ENCODE data around the gene VPS72. TPM values are rescaled to one million over a fixed set of nuclear protein-coding genes. Genes with fewer than 3 reads are reported as not detected.

Gene VPS72
- total and polyA plus RNA-seq, 10 of the 15 experiments (the other 5 are each of a cell fraction or from before 2014, with no cell fraction given) = 6.7 to 77.8 (median 58.1) TPM

DNA sequence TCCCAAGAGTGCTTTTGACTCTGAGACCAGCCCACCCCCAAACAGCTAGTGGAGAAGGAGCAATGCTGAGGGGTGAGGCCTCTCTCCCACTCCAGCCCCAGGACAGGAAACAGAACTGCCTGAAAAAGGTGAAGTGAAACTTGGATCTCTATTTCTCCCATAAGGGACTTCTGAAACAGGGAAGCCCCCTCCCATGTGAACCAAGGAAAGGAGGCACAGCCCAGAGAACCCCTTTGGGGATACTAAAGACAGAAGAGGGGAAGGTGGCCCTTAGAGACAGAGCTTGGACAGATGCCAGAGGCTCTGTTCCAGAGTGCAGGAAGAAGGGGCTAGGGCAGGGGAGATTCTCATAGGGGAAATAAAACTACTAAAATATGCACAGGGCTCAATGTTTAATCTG is 30.6 kb downstream of the VPS72 start (continued):
- TF ChIP-seq, protein P1, sequence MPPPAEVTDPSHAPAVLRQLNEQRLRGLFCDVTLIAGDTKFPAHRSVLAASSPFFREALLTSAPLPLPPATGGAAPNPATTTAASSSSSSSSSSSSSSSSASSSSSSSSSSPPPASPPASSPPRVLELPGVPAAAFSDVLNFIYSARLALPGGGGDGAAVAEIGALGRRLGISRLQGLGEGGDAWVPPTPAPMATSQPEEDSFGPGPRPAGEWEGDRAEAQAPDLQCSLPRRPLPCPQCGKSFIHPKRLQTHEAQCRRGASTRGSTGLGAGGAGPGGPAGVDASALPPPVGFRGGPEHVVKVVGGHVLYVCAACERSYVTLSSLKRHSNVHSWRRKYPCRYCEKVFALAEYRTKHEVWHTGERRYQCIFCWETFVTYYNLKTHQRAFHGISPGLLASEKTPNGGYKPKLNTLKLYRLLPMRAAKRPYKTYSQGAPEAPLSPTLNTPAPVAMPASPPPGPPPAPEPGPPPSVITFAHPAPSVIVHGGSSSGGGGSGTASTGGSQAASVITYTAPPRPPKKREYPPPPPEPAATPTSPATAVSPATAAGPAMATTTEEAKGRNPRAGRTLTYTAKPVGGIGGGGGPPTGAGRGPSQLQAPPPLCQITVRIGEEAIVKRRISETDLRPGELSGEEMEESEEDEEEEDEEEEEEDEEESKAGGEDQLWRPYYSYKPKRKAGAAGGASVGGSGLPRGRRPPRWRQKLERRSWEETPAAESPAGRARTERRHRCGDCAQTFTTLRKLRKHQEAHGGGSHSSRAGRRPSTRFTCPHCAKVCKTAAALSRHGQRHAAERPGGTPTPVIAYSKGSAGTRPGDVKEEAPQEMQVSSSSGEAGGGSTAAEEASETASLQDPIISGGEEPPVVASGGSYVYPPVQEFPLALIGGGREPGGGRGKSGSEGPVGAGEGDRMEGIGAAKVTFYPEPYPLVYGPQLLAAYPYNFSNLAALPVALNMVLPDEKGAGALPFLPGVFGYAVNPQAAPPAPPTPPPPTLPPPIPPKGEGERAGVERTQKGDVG (CRISPR knock-in tag; IDR thresholded peaks at IDR 0.05) = no peak
- TF ChIP-seq, protein P2, sequence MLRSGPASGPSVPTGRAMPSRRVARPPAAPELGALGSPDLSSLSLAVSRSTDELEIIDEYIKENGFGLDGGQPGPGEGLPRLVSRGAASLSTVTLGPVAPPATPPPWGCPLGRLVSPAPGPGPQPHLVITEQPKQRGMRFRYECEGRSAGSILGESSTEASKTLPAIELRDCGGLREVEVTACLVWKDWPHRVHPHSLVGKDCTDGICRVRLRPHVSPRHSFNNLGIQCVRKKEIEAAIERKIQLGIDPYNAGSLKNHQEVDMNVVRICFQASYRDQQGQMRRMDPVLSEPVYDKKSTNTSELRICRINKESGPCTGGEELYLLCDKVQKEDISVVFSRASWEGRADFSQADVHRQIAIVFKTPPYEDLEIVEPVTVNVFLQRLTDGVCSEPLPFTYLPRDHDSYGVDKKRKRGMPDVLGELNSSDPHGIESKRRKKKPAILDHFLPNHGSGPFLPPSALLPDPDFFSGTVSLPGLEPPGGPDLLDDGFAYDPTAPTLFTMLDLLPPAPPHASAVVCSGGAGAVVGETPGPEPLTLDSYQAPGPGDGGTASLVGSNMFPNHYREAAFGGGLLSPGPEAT (IDR thresholded peaks at IDR 0.05; ENCODE audit: low read depth) = peak; percentile 58; the same call in 1 of the 2 replicates
- TF ChIP-seq CEBPB (IDR thresholded peaks at IDR 0.05; ENCODE audit: borderline replicate concordance in 1 of 2, low read depth in 2 of 2, low read length in 2 of 2) = no peak
- no peak for TF ChIP-seq PAX8 (IDR thresholded peaks at IDR 0.05)
- TF ChIP-seq DPF2 (IDR thresholded peaks at IDR 0.05) = no peak
- no peak for TF ChIP-seq EZH2 (IDR thresholded peaks at IDR 0.05; ENCODE audit: borderline replicate concordance, control insufficient read depth, low read depth, low read length)
- TF ChIP-seq ZNF622 (IDR thresholded peaks at IDR 0.05) = no peak
- TF ChIP-seq, protein P3, sequence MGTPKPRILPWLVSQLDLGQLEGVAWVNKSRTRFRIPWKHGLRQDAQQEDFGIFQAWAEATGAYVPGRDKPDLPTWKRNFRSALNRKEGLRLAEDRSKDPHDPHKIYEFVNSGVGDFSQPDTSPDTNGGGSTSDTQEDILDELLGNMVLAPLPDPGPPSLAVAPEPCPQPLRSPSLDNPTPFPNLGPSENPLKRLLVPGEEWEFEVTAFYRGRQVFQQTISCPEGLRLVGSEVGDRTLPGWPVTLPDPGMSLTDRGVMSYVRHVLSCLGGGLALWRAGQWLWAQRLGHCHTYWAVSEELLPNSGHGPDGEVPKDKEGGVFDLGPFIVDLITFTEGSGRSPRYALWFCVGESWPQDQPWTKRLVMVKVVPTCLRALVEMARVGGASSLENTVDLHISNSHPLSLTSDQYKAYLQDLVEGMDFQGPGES (IDR thresholded peaks at IDR 0.05) = no peak
- peak; percentile 84 for TF ChIP-seq IKZF1 (conservative IDR thresholded peaks at IDR 0.05)
- 0 out of 2 replicates have a peak, but pooled peaks have one; percentile 17 for TF ChIP-seq GATAD2B (conservative IDR thresholded peaks at IDR 0.05; ENCODE audit: low read depth)
- TF ChIP-seq SPI1 (IDR thresholded peaks at IDR 0.05; ENCODE audit: borderline replicate concordance, insufficient read depth, low read depth, low read length) = peak; percentile 84
- TF ChIP-seq SUPT20H (IDR thresholded peaks at IDR 0.05; ENCODE audit: borderline replicate concordance, control insufficient read depth, low read depth, low read length) = no peak
- TF ChIP-seq, protein P4, sequence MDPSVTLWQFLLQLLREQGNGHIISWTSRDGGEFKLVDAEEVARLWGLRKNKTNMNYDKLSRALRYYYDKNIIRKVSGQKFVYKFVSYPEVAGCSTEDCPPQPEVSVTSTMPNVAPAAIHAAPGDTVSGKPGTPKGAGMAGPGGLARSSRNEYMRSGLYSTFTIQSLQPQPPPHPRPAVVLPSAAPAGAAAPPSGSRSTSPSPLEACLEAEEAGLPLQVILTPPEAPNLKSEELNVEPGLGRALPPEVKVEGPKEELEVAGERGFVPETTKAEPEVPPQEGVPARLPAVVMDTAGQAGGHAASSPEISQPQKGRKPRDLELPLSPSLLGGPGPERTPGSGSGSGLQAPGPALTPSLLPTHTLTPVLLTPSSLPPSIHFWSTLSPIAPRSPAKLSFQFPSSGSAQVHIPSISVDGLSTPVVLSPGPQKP (IDR thresholded peaks at IDR 0.05; ENCODE audit: low read depth, low read length) = no peak
- TF ChIP-seq, protein P5, sequence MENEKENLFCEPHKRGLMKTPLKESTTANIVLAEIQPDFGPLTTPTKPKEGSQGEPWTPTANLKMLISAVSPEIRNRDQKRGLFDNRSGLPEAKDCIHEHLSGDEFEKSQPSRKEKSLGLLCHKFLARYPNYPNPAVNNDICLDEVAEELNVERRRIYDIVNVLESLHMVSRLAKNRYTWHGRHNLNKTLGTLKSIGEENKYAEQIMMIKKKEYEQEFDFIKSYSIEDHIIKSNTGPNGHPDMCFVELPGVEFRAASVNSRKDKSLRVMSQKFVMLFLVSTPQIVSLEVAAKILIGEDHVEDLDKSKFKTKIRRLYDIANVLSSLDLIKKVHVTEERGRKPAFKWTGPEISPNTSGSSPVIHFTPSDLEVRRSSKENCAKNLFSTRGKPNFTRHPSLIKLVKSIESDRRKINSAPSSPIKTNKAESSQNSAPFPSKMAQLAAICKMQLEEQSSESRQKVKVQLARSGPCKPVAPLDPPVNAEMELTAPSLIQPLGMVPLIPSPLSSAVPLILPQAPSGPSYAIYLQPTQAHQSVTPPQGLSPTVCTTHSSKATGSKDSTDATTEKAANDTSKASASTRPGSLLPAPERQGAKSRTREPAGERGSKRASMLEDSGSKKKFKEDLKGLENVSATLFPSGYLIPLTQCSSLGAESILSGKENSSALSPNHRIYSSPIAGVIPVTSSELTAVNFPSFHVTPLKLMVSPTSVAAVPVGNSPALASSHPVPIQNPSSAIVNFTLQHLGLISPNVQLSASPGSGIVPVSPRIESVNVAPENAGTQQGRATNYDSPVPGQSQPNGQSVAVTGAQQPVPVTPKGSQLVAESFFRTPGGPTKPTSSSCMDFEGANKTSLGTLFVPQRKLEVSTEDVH (IDR thresholded peaks at IDR 0.05; ENCODE audit: low read depth, partially characterized antibody) = no peak
- no peak for TF ChIP-seq EP300 (IDR thresholded peaks at IDR 0.05; ENCODE audit: borderline replicate concordance in 1 of 2, control insufficient read depth in 1 of 2, low read depth in 2 of 2, low read length in 2 of 2)
- peak; percentile 79 for TF ChIP-seq EED (IDR thresholded peaks at IDR 0.05; ENCODE audit: low read depth)
- no peak for TF ChIP-seq MYB (IDR thresholded peaks at IDR 0.05; ENCODE audit: borderline replicate concordance, low read depth, low read length)
